Fibroblast of lung (primary cell): Measurements from ENCODE around the gene UBE2J2. TPM values are rescaled to one million over a fixed set of nuclear protein-coding genes. Genes with fewer than 3 reads are reported as not detected.

ENCODE experiments used
- DNase-seq, 2 donors: peaks; one replicate each; pipeline versions ENCODE4 v3.0.0 to v3.0.0-alpha.2; 2010; ENCODE audit warnings: low read depth in 2 of 2
- H2AFZ ChIP-seq: 2 replicates; pipeline ENCODE4 v1.5.1; 2012; ENCODE audit warnings: low read length, control low read depth, inconsistent platforms
- H3K27ac ChIP-seq: 2 replicates; pipeline ENCODE4 v1.5.1; 2011; ENCODE audit warnings: low read length, control low read depth; ENCODE audit not compliant: insufficient read depth
- H3K27me3 ChIP-seq: 2 replicates; pipeline ENCODE4 v1.5.1; 2011; ENCODE audit warnings: mild to moderate bottlenecking, low read length; ENCODE audit not compliant: control insufficient read depth, insufficient read depth
- H3K36me3 ChIP-seq: 2 replicates; pipeline ENCODE4 v1.5.1; 2011; ENCODE audit warnings: low read length; ENCODE audit not compliant: control insufficient read depth, insufficient read depth
- H3K4me1 ChIP-seq: 2 replicates; pipeline ENCODE4 v1.5.1; 2011; ENCODE audit warnings: low read length; ENCODE audit not compliant: control insufficient read depth, insufficient read depth; ENCODE audit errors: extremely low read depth
- H3K4me2 ChIP-seq: 2 replicates; pipeline ENCODE4 v1.5.1; 2011; ENCODE audit warnings: low read length, control low read depth; ENCODE audit not compliant: insufficient read depth; ENCODE audit errors: extremely low read depth
- H3K4me3 ChIP-seq, 4 experiments: fragments of 200-600 bp in 1 of 4; sonication (generic) in 1 of 4; replicated peaks in 1 of 4; 2 replicates each; pipeline ENCODE4 v1.5.1; 2011 to 2016; ENCODE audit warnings: low read length in 4 of 4, low read depth in 3 of 4, mild to moderate bottlenecking in 3 of 4, control low read depth in 2 of 4, inconsistent platforms in 1 of 4, mixed read lengths in 1 of 4; ENCODE audit not compliant: insufficient read depth in 1 of 4; ENCODE audit errors: control extremely low read depth in 1 of 4
- H3K79me2 ChIP-seq: 2 replicates; pipeline ENCODE4 v1.5.1; 2012; ENCODE audit warnings: mild to moderate bottlenecking, low read length, inconsistent platforms; ENCODE audit not compliant: control insufficient read depth, insufficient read depth
- H3K9ac ChIP-seq: 2 replicates; pipeline ENCODE4 v1.5.1; 2011; ENCODE audit warnings: mild to moderate bottlenecking, low read length, control low read depth; ENCODE audit not compliant: insufficient read depth
- H3K9me3 ChIP-seq: 2 replicates; pipeline ENCODE4 v1.5.1; 2012; ENCODE audit warnings: low read depth, low read length; ENCODE audit not compliant: control insufficient read depth, insufficient read depth
- H4K20me1 ChIP-seq: 2 replicates; pipeline ENCODE4 v1.5.1; 2011; ENCODE audit warnings: low read length; ENCODE audit not compliant: control insufficient read depth, insufficient read depth; ENCODE audit errors: extremely low read depth
- EZH2 ChIP-seq: IDR thresholded peaks from 2 replicates; pipeline ENCODE4 v1.5.1; 2012; ENCODE audit warnings: low read length, control low read depth, mild to moderate bottlenecking; ENCODE audit errors: missing control alignments
- polyA plus RNA-seq, 2 donors: library from polyadenylated mRNA; depleted of rRNA in 1 of 2; stranded (reverse) in 1 of 2; unstranded in 1 of 2; fragments of >200 nt; gene quantifications; 2 replicates each; pipeline ENCODE4 v1.2.1, GENCODE V29; 2011 to 2012; ENCODE audit warnings: missing spikeins in 1 of 2
- total RNA-seq: library from RNA; depleted of rRNA; stranded (reverse); fragments of >200 nt; gene quantifications from 2 replicates; pipeline ENCODE4 v1.2.1, GENCODE V29; 2014
- TF ChIP-seq, protein P1 (sequence below), 2 donors: IDR thresholded peaks in 1 of 2; conservative IDR thresholded peaks in 1 of 2; 1 replicate in 1 of 2; 2 replicates in 1 of 2; pipeline ENCODE4 v1.5.1; 2011 to 2012; ENCODE audit warnings: low read length in 2 of 2, control low read depth in 1 of 2, inconsistent platforms in 1 of 2, low read depth in 1 of 2, mild to moderate bottlenecking in 1 of 2

Gene UBE2J2
- total and polyA plus RNA-seq, 2 donors (not counting 1 experiment from before 2014, with no cell fraction given) = 32.3 to 47.2 TPM

DNA sequence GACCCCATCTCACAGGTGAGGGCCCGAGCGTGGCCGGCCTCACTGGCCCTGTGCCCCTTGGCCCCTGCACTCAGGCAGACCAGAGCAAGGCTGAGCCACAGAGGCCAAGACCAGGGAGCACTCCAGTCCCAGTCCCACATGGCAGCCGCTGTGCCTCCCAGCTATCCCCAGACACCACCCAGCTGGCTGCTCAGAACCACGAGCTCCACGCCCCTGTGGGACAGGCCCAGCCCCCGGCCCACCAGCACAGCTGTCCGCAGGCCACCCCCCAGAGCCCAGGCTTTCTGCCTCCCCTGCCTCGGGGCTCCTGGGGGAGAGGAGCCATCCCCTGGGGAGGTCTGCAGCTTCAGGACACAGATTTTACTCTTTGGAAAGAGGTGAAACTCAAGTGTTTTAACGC, 18.0 kb downstream of the UBE2J2 start:
- no peak for DNase-seq
- peaks cover 19% of the 10 kb centered on the region for H3K79me2 ChIP-seq
- H3K4me3 ChIP-seq = no peak overlapping the region
- H3K9ac ChIP-seq = no peak overlapping the region
- H3K27me3 ChIP-seq = no peaks in the 10 kb centered on the region
- peaks cover 2% of the 10 kb centered on the region for H3K4me1 ChIP-seq
- no peak overlapping the region for H2AFZ ChIP-seq
- no peak overlapping the region for H3K27ac ChIP-seq
- TF ChIP-seq EZH2 = no peak
- TF ChIP-seq, protein P1, sequence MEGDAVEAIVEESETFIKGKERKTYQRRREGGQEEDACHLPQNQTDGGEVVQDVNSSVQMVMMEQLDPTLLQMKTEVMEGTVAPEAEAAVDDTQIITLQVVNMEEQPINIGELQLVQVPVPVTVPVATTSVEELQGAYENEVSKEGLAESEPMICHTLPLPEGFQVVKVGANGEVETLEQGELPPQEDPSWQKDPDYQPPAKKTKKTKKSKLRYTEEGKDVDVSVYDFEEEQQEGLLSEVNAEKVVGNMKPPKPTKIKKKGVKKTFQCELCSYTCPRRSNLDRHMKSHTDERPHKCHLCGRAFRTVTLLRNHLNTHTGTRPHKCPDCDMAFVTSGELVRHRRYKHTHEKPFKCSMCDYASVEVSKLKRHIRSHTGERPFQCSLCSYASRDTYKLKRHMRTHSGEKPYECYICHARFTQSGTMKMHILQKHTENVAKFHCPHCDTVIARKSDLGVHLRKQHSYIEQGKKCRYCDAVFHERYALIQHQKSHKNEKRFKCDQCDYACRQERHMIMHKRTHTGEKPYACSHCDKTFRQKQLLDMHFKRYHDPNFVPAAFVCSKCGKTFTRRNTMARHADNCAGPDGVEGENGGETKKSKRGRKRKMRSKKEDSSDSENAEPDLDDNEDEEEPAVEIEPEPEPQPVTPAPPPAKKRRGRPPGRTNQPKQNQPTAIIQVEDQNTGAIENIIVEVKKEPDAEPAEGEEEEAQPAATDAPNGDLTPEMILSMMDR (conservative IDR thresholded peaks at IDR 0.05 in 1 of 2, IDR thresholded peaks at IDR 0.05 in 1 of 2; ENCODE audit: low read depth in 1 of 2, low read length in 2 of 2) = no peak
- H3K9me3 ChIP-seq = no peaks in the 10 kb centered on the region
- H3K36me3 ChIP-seq = peaks cover 32% of the 10 kb centered on the region
- H4K20me1 ChIP-seq = no peaks in the 10 kb centered on the region
- H3K4me2 ChIP-seq = no peak overlapping the region

DNA sequence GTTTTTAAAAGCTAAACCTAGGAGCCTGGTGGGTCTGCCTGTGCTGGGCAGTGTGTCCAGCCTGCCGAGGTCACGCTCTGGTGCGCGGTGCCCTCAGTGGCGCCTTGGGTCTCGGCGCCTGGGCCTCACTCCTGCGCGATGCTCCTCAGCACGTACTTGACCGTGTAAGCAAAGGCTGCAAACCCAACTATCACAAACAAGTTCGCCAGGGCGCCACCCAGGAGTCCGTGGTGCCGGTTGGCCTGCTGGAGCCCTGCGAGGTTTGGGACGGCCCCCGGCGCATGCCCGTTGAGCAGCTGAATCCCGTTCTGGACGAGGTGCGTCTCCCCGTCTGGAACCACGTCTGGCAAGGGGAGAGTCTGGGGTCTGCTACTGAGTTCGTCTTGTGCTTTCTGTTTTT, 18.6 kb downstream of the UBE2J2 start:
- H3K27me3 ChIP-seq = no peaks in the 10 kb centered on the region
- H4K20me1 ChIP-seq = no peaks in the 10 kb centered on the region
- no peak overlapping the region for H3K9ac ChIP-seq
- no peaks in the 10 kb centered on the region for H3K9me3 ChIP-seq
- peaks cover 32% of the 10 kb centered on the region for H3K36me3 ChIP-seq
- H3K4me3 ChIP-seq = no peak overlapping the region
- no peak for DNase-seq
- H3K79me2 ChIP-seq = peaks cover 16% of the 10 kb centered on the region
- no peak for TF ChIP-seq EZH2
- TF ChIP-seq, protein P1 (conservative IDR thresholded peaks at IDR 0.05 in 1 of 2, IDR thresholded peaks at IDR 0.05 in 1 of 2; ENCODE audit: low read depth in 1 of 2, low read length in 2 of 2) = no peak
- H3K4me2 ChIP-seq = no peak overlapping the region
- peaks cover 2% of the 10 kb centered on the region for H3K4me1 ChIP-seq
- H3K27ac ChIP-seq = peak overlapping the region; percentile 38
- H2AFZ ChIP-seq = no peak overlapping the region

DNA sequence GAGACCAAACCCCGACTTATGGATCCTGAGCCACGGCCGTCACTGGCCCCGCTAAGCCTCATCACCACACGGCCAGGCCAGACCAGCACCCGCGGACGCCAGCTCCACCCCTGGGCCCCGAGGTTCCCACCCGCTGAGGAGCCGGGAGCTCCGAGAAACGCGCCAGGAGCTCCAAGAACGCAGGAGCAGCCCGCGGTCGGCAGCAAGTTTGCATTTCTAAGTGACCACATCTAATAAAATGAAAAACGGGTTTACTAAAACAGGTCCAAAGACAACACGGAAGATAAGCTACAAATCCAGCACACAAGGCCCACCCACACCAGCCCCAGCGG, 19.0 kb downstream of the UBE2J2 start:
- Histone ChIP-seq H3K4me1 (peaks cover 2% of the 10 kb centered on the region), H3K27ac (no peak overlapping the region), H3K27me3 (no peaks in the 10 kb centered on the region), H3K4me2 (no peak overlapping the region), H2AFZ (no peak overlapping the region), H3K9me3 (no peaks in the 10 kb centered on the region), H4K20me1 (no peaks in the 10 kb centered on the region), H3K36me3 (peaks cover 30% of the 10 kb centered on the region), H3K79me2 (peaks cover 14% of the 10 kb centered on the region), H3K9ac (no peak overlapping the region), H3K4me3 (no peak overlapping the region)
- TF ChIP-seq EZH2 = no peak
- TF ChIP-seq, protein P1 (conservative IDR thresholded peaks at IDR 0.05 in 1 of 2, IDR thresholded peaks at IDR 0.05 in 1 of 2; ENCODE audit: low read depth in 1 of 2, low read length in 2 of 2) = no peak
- DNase-seq = peak in 1 of 2 donors; percentile 47
